Measurements from ENCODE around the gene RBBP7. TPM values are rescaled to one million over a fixed set of nuclear protein-coding genes. Genes with fewer than 3 reads are reported as not detected.
"Not testable (repeated sequence)": the region's sequence is repeated elsewhere in the genome, so short reads cannot be mapped to it uniquely, and the experiment has no call there.

Gene RBBP7
- total RNA-seq, 1 donor from 2014 or later = 235 TPM

DNA sequence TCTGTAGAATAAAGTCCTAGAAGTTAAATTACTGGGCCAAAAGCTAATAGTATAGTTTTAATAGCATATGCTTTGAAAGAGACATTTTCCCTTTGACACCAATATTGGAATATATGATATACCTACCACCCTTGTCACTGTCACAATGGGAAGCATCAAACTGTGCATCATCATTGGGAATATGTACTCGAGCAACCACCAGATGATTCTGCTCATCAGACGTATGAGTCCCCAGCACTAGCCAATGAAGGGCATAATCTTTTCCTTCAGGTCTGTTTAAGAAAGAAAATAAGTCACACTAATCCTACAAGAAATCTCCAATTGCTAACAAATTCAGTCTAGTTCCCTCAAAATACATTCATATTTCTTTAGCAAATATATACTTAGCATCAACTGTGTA, 7.3 kb downstream of the RBBP7 start:
- DNase-seq (ENCODE audit: low spot score, unreplicated experiment) = no peak
- H3K4me3 Mint-ChIP-seq (ENCODE audit: low read depth) = no peak overlapping the region
- peaks cover 22% of the 10 kb centered on the region for H3K36me3 Mint-ChIP-seq (ENCODE audit: insufficient read depth)
- no peaks in the 10 kb centered on the region for H3K27me3 Mint-ChIP-seq
- TF ChIP-seq, protein P1, sequence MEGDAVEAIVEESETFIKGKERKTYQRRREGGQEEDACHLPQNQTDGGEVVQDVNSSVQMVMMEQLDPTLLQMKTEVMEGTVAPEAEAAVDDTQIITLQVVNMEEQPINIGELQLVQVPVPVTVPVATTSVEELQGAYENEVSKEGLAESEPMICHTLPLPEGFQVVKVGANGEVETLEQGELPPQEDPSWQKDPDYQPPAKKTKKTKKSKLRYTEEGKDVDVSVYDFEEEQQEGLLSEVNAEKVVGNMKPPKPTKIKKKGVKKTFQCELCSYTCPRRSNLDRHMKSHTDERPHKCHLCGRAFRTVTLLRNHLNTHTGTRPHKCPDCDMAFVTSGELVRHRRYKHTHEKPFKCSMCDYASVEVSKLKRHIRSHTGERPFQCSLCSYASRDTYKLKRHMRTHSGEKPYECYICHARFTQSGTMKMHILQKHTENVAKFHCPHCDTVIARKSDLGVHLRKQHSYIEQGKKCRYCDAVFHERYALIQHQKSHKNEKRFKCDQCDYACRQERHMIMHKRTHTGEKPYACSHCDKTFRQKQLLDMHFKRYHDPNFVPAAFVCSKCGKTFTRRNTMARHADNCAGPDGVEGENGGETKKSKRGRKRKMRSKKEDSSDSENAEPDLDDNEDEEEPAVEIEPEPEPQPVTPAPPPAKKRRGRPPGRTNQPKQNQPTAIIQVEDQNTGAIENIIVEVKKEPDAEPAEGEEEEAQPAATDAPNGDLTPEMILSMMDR (IDR thresholded peaks at IDR 0.05; ENCODE audit: unreplicated experiment) = no peak
- peaks cover 11% of the 10 kb centered on the region for H3K4me1 Mint-ChIP-seq (ENCODE audit: low read depth)
- no peak overlapping the region for H3K27ac Mint-ChIP-seq
- H3K9me3 Mint-ChIP-seq (ENCODE audit: low read depth) = no peaks in the 10 kb centered on the region

DNA sequence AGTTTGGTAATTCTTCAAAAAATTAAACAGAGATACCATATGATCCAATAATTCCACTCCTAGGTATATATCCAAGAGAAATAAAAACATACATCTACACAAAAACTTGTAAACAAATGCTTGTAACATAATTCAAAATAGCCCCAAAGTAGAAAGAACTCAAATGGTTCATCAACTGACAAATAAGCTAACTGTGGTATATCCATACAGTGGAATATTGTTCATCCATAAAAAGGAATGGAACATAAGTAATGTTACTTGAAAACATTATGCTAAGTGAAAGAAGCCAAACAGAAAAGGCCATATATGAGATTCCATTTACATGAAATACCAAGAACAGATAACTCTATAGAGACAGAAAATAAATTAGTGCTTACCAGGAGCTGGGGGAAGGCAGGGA, 13.4 kb downstream of the RBBP7 start:
- peaks cover 7% of the 10 kb centered on the region for H3K9me3 Mint-ChIP-seq (ENCODE audit: low read depth)

GRCh38 chrX:16856076-16856404, 14.1 kb downstream of the RBBP7 start:
- not testable (repeated sequence) for H3K4me1 Mint-ChIP-seq (ENCODE audit: low read depth); H3K27ac Mint-ChIP-seq
- peaks cover 52% of the 10 kb centered on the region for H3K36me3 Mint-ChIP-seq (ENCODE audit: insufficient read depth)

More for the DNA sequence above, 13.4 kb downstream of the RBBP7 start:
- Mint-ChIP-seq H3K27ac (no peak overlapping the region), H3K36me3 (ENCODE audit: insufficient read depth) (peaks cover 49% of the 10 kb centered on the region), H3K4me3 (ENCODE audit: low read depth) (no peak overlapping the region), H3K4me1 (ENCODE audit: low read depth) (no peaks in the 10 kb centered on the region), H3K27me3 (no peaks in the 10 kb centered on the region)
- TF ChIP-seq, protein P1 (IDR thresholded peaks at IDR 0.05; ENCODE audit: unreplicated experiment) = no peak
- no peak for DNase-seq (ENCODE audit: low spot score, unreplicated experiment)

DNA sequence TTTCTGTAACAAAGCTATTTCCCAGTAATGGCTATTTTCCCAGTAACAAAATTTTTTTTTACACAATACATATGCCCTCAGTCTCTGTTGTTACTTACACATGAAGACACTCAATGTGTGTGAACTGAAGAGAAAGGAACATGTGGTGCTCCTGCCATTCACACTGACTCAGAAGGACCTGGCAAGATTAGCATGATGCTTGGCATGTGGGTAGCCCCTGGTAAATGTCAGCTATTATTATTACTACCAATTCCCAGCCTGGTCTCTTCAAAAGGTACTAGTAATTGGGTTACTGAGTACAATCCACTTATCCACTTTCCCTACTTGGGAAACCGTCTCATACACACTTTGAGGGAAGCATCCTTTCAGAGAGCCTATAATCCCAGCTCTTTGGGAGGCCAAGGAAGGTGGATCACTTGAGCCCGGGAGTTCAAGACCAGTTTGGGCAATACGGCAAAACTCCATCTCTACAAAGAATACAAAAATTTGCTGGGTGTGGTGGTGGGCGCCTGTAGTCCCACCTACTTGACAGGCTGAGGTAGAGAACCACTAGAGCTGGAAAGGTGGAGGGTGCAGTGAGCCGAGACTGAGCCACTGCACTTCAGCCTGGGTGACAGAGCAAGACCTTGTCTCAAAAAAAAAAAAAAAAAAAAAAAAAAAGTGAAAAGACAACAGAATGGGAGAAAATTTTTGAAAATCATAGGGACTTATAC, 14.6 kb downstream of the RBBP7 start:
- TF ChIP-seq, protein P1 (IDR thresholded peaks at IDR 0.05; ENCODE audit: unreplicated experiment) = no peak
- no peaks in the 10 kb centered on the region for H3K27me3 Mint-ChIP-seq
- H3K4me3 Mint-ChIP-seq (ENCODE audit: low read depth) = no peak overlapping the region
- no peak for DNase-seq (ENCODE audit: low spot score, unreplicated experiment)
- H3K9me3 Mint-ChIP-seq (ENCODE audit: low read depth) = peaks cover 7% of the 10 kb centered on the region
- H3K36me3 Mint-ChIP-seq (ENCODE audit: insufficient read depth) = peaks cover 52% of the 10 kb centered on the region
- H3K27ac Mint-ChIP-seq = peak overlapping the region; percentile 40
- no peaks in the 10 kb centered on the region for H3K4me1 Mint-ChIP-seq (ENCODE audit: low read depth)

More at GRCh38 chrX:16856076-16856404, 14.1 kb downstream of the RBBP7 start:
- DNase-seq (ENCODE audit: low spot score, unreplicated experiment); H3K9me3 Mint-ChIP-seq (ENCODE audit: low read depth); H3K4me3 Mint-ChIP-seq (ENCODE audit: low read depth); H3K27me3 Mint-ChIP-seq: not testable (repeated sequence)

DNA sequence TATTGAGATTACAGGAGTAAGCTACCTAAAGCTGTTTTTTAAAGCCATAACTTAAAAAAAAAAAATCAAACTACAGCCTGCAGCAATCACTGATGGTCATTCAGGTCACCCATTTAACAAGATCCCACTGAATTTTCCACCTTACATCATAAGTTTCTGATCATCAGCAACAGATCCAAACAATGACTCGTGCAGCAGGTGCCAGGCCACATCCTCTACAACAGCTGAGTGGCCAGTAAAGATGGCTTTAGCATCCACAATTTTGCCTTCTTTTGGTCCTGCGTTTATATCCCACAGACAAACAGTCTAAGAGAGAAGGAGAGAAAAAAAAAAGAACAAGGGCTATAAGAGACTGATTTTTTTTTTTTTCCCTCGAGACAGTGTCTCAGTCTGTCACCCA, 16.6 kb downstream of the RBBP7 start:
- TF ChIP-seq, protein P1 (IDR thresholded peaks at IDR 0.05; ENCODE audit: unreplicated experiment) = no peak
- DNase-seq (ENCODE audit: low spot score, unreplicated experiment) = no peak
- Mint-ChIP-seq H3K9me3 (ENCODE audit: low read depth) (peaks cover 7% of the 10 kb centered on the region), H3K27ac (peak overlapping the region; percentile 57), H3K4me1 (ENCODE audit: low read depth) (no peaks in the 10 kb centered on the region), H3K36me3 (ENCODE audit: insufficient read depth) (peaks cover 46% of the 10 kb centered on the region), H3K4me3 (ENCODE audit: low read depth) (no peak overlapping the region), H3K27me3 (no peaks in the 10 kb centered on the region)

DNA sequence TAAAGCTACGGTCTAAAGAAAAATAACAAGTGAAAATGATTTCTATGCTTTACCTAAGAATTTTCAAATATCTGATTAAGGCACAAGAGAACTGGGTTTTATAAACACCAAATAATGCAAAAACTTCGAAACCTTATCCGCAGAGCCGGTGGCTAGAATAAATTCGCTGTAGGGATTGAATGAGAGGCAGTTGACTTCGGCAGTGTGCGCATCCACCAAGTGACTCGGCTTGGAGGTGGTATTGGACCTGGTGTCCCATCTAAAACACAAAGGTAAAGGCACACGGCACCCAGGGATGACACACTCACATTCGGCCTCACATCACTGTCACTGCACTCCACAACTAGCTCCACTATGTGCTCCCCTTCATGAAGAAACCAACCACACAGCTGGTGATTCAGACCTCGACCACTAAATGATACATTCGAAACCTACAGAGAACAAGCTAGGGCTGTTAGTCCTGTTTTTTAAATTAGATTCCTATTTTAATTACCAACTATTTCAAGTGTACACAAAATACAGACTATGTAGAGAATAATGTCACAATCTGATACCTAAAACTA, 17.5 kb downstream of the RBBP7 start:
- no peaks in the 10 kb centered on the region for H3K27me3 Mint-ChIP-seq
- H3K4me1 Mint-ChIP-seq (ENCODE audit: low read depth) = no peaks in the 10 kb centered on the region
- H3K36me3 Mint-ChIP-seq (ENCODE audit: insufficient read depth) = peaks cover 47% of the 10 kb centered on the region
- TF ChIP-seq, protein P1 (IDR thresholded peaks at IDR 0.05; ENCODE audit: unreplicated experiment) = no peak
- H3K27ac Mint-ChIP-seq = no peak overlapping the region
- no peak overlapping the region for H3K4me3 Mint-ChIP-seq (ENCODE audit: low read depth)
- DNase-seq (ENCODE audit: low spot score, unreplicated experiment) = no peak
- peaks cover 7% of the 10 kb centered on the region for H3K9me3 Mint-ChIP-seq (ENCODE audit: low read depth)

Data from progenitor cell of endocrine pancreas (in vitro differentiated cells).